Activated CD4-positive, alpha-beta T cell treated with anti-CD3 and anti-CD28 coated beads, Interleukin-2, amount 50 U/mL, for 48 hours (primary cell): ENCODE results near the gene INPP5D.
"Not testable (repeated sequence)": the region's sequence is repeated elsewhere in the genome, so short reads cannot be mapped to it uniquely, and the experiment has no call there.

ENCODE experiments used
- DNase-seq, 2 experiments: peaks; one replicate each; pipeline ENCODE4 v3.0.0-alpha.2; 2020

INPP5D gene

GRCh38 chr2:233119806-233120205, 59.7 kb downstream of the INPP5D start:
- no peak for DNase-seq

DNA sequence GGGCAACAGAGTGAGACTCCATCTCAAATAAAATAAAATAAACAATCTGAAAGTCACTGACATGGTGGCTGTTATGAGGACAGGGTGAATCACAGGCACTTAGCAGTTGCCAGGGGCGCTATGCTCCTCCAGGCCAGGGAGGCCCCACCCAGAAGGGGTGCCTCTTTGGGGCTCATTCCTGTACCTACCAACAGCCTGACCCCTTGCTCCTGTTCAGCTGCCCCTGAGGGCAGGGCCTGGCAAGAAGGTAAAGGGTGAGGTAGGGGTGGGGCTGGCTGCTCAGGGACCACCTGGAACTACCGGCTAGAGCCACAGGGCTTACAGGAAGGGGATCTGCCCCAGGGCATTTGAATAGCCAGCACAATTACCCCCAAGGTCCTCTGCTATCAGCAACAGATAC, 60.3 kb downstream of the INPP5D start:
- no peak for DNase-seq

DNA sequence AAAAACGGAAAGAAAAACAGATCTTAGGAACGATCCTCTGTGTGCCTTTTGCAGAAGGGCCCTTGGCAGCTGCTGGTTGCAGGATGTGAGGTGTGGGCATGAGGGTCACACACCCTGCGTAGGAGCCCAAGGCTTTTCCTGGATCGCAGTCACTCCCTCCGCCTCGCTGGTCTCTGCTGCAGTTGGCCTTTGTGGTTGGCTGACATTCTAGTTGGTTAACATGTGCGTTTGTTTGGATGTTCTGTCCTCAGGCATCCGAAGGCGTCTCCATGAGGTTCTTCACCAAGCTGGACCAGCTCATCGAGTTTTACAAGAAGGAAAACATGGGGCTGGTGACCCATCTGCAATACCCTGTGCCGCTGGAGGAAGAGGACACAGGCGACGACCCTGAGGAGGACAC, 61.7 kb downstream of the INPP5D start:
- DNase-seq: no peak

DNA sequence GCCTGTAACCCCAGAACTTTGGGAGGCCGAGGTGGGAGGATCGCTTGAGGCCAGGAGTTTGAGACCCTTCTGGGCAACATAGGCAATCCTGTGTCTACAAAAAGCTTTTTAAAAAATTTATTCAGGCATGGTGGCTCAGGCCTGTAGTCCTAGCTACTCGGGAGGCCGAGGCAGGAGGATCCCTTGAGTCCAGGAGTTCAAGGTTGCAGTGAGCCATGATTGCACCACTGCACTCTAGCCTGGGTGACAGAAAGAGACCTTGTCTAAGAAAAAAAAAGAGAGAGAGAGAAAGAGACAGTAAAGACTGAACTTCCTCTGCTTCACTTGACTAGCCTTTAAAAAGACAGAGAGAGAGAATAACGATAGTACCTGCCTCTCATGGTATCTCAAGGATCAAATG, 62.4 kb downstream of the INPP5D start:
- DNase-seq: no peak

- DNase-seq: not testable (repeated sequence)
These were observed 63.4 kb downstream of the INPP5D start for GRCh38 chr2:233123576-233123975.

DNA sequence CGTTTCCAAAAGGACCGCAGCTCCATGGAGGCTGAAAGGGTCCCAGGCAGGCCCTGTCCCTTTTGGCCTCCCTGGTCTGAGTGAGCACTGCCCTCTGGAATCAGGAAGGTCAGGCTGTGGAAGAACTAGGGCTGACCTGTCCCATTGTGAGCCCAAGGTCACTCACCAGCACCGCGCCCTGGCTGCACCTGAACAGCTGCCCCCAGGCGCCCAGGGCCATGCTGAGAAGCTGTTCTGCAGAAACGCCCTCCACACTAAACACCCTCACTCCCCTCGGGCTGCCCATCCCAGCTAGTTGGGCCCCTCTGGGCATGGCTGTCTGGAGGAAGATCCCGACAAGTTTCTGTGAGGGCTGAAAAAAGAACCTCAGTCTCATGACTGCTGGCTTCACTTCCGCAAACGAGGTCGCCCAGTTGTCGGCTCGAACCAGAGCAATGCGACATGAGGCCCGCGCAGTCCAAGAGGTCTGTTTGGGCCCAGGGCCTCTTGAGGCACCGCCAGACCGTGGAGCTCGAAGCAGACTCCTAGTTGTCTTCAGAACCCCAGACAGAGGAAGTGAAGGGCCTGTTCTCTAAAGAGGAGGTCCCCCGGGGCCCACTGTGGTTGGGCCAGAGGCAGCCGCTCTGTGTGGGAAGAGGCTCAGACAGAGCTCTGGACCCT, 64.4 kb downstream of the INPP5D start:
- DNase-seq: no peak

DNA sequence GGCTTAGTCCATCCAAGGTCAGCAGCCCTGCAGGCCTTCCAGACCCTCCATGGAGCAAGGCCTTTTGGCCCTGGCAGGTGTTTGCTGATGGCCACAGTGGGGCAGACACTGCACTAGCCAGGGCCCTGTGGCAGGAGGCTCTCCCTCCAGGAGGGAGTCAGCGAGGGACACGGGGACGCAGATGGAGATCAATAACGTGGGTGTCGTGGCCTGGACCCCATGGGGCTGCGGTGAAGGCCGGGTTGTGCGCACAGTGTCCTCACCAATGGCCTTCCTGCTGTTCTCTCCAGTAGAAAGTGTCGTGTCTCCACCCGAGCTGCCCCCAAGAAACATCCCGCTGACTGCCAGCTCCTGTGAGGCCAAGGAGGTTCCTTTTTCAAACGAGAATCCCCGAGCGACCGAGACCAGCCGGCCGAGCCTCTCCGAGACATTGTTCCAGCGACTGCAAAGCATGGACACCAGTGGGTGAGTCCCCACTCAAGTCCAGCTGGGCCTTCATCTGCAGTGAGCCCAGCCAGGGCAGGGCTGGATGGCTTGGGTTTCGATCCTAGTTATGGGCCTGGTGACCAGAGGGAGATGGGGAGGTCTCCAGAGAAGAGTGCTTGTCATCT, 65.4 kb downstream of the INPP5D start:
- no peak for DNase-seq

DNA sequence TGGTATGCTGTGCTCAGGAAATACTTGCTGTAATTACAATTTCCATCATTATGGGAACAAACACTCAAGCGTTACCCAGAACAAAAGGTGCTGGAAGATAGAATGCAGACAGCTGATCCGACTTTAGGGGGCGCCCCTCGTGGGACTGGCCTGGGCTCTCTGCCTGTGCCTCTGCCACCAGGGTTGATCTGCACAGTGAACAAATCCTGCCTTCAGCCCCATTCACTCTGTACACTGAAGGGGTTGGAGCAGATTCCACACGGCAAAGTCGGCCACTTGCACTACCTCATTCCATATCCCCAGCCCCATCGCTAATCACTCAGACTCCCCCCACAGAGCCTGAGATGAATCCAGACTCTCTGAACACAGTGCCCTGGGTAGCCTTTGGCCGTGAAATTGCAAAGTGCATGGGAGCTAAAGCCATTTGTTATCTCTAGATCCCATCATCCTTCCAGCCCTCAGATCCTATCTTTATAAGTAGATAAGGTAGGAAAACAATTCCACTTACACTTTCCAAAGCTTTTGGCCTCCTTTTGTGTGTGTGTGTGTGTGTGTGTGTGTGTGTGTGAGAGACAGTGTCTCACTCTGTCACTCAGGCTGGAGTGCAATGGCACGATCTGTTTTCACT, 69.3 kb downstream of the INPP5D start:
- DNase-seq: peak in 1 of 2 experiments; percentile 14

DNA sequence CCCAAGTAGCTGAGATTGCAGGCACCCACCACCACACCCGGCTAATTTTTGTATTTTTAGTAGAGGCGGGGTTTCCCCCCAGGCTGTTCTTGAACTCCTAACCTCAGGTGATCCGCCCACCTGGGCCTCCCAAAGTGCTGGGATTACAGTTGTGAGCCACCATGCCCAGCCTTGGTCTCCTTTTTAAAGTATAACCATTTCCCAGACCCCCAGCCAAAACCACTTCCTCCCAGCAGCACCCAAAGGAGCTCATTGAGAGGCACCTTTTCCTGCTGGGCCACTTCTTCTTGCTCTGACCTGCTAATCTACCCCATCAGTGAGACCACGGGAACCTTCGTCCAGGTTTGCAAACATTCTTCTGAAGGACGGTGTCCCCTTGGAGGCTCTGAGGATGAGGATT, 69.9 kb downstream of the INPP5D start:
- no peak for DNase-seq

- DNase-seq: no peak
These were observed 70.4 kb downstream of the INPP5D start for GRCh38 chr2:233130481-233131020.

DNA sequence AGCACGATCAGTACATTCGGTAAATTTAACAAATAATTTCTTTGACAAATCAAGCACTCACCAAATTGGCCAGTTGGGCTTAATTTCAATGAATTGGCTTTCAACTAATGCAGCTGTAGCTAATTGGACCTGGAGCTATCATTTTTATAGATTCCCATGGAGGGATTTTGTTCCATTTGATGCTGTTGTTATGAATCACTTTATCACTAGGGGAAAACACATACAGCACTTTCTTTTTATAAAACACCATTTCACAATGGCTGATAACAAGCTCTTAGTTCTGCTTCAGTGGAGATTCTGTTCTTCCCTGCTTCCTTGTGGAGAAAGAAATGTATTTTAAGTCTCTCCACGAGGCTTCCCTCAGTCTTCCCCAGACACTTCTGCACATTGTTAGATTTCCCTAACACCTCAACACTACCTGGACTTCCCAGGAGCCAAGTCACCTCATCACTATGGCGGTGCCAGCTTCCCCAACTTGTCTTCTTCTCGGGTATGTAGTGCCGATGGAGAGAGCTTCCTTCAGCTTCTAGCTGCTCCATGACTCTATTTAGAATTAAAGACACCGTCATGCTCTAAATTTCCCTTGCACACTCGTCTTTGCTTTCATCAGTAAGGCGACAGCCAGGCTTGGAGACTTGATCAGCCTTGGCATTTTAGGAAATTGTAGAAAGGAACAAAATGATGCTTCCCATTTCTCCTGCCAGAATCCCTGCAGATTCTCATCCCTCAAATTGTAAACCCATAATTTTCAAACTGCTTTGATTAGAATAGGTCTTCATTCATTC, 72.0 kb downstream of the INPP5D start:
- DNase-seq: no peak

DNA sequence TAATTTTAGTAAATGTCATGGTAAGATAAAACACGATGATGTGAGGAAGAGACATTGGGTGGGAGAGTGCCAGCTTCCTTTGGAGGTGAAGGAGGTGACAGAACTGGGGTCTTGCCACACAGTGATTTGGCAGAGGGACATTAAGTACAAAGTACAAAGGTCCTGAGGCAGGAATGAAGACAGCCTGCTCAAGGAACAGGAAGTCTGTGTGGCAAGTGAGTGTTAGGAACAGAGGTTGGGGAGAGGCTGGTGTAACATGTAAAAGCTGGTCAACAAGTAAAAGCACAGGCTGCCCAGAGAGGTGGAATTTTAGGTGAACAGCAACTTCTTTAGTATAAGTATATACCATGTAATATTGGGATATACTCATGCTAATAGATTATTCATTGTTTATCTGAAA, 73.1 kb downstream of the INPP5D start:
- DNase-seq: no peak

GRCh38 chr2:233135421-233135820, 75.3 kb downstream of the INPP5D start:
- no peak for DNase-seq

DNA sequence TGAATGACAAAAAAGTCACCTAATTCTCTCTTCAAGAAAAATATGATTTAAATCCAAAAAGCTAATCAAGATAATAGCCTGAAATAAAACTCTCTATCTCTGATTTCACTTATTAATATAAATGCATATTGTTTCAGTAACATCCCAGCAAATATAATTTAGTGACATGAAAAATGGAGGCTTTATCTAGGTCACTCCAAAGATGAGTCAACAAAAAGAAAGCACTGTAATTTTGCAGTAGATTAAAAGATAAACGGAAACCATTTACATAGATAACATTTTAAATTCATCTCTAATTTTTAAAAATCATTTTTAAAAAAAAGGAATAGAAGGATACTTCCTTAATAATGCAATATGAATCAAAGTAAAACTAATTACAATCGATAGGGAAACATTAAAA, 76.9 kb downstream of the INPP5D start:
- no peak for DNase-seq

- no peak for DNase-seq
These were observed 80.0 kb downstream of the INPP5D start for GRCh38 chr2:233140077-233140585.

DNA sequence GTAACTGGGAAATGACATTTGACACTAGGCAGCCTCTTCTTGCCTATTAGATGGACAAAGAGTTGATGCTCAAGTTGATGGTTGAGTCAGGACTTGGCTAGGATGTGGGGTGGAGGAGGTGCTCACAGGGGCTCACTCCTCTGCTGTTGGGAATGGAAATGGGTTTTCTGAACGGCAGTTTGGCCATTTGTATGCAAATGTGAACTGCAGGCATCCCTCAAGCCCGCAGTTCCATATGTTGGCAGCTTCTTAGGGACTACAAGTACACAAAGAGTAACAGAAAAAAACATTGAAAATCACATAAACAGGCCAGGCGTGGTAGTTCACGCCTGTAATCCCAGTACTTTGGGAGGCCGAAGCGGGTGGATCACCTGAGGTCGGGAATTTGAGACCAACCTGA, 80.8 kb downstream of the INPP5D start:
- no peak for DNase-seq

- DNase-seq: no peak
These were observed 81.8 kb downstream of the INPP5D start for GRCh38 chr2:233141901-233142300.

- peak; percentile 16 to 18 for DNase-seq
These were observed 82.3 kb downstream of the INPP5D start for GRCh38 chr2:233142355-233142897.

DNA sequence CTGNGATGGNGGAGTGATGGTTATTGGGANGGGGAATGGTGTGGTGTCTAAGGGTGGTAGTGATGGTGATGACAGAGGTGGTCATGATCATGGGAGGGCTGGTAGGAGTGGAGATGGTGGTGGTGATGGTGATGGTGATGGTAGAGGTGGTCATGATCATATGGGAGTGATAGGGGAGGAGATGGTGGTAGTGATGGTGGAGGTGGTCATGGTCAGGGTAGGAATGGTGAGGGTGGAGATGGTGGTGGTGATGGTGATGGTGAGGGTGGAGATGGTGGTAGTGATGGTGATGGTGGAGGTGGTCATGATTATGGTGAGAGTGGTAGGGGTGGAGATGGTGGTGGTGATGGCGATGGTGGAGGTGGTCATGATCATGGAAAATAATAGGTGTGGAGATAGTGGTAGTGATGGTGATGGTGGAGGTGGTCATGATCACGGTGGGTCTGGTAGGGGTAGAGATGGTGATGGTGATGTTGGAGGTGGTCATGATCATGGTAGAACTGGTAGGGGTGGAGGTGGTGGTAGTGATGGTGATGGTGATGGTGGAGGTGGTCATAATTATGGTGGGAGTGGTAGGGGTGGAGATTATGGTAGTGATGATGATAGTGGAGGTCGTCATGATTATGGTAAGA, 83.7 kb downstream of the INPP5D start:
- no peak for DNase-seq

DNA sequence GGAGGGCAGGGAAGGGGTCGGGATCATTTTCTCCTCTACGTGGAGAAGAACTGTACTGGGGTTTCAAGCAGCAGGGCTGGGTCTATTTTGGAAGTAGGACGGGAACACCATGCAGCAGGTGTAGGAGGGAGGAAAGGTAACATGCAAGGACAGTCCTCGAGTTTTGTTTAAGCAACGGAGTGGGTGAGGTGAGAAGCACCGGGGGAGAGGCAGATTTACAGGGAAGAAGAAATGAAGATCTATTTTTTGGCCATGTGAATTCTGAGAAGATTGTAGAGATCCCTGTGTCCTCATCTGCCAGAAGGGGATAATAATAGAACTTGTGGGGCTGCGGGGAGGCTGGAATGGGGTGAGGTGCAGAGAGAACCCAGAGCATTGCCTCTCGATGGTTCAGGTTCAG, 85.6 kb downstream of the INPP5D start:
- no peak for DNase-seq

DNA sequence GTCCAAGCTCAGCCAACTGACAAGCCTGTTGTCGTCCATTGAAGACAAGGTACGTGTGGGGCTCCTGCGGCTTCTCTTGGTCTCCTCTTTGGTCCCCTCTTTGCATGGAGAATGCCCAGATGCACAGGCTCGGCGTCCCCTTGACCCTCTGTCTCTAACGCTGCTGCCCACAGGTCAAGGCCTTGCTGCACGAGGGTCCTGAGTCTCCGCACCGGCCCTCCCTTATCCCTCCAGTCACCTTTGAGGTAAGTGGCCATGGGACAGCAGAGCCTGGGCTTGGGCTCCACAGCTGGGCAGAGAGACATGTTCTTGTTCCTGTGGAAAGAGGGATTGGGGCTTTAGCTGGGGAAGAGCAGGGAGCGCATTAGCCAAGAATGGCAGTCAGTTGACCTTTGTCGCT, 86.1 kb downstream of the INPP5D start:
- DNase-seq: no peak

GRCh38 chr2:233147136-233147828, 87.1 kb downstream of the INPP5D start:
- DNase-seq: no peak
